H1 (cell line): ENCODE measurements around the gene ZNF691. TPM values are rescaled to one million over a fixed set of nuclear protein-coding genes. Genes with fewer than 3 reads are reported as not detected.

ENCODE experiments used
- CTCF ChIA-PET: fragments of 300-600 bp; sonication (Branson Sonifier 250); formaldehyde crosslinking; loops from one replicate; lab custom pipeline; 2021; ENCODE audit not compliant: partially characterized antibody; lab: Charles Lee
- POLR2A ChIA-PET: fragments of 300-600 bp; sonication (Branson Sonifier 250); formaldehyde crosslinking; loops from one replicate; lab custom pipeline; 2021; ENCODE audit warnings: inconsistent platforms; ENCODE audit not compliant: partially characterized antibody; lab: Charles Lee
- DNase-seq, 2 experiments: peaks; one replicate each; pipeline versions ENCODE4 v3.0.0 to v3.0.0-alpha.2; 2010 to 2022; ENCODE audit warnings: low spot score in 2 of 2, low read depth in 1 of 2, mixed read lengths in 1 of 2
- FAIRE-seq: peaks from 2 replicates; lab custom pipeline; 2011; peaks lifted over from hg19 to GRCh38; lab: Jason Lieb, UNC
- H2AFZ ChIP-seq: 2 replicates; pipeline ENCODE4 v1.8.1; 2012; ENCODE audit warnings: low read length, inconsistent platforms
- H2AK5ac ChIP-seq: 2 replicates; pipeline ENCODE4 v1.6.1; 2013; ENCODE audit warnings: low read depth, low read length
- H2BK120ac ChIP-seq: replicated peaks from 2 replicates; pipeline ENCODE3; 2013; ENCODE audit warnings: low read depth, low read length, inconsistent platforms
- H2BK12ac ChIP-seq: 2 replicates; pipeline ENCODE4 v1.6.1; 2013; ENCODE audit warnings: low read depth, low read length
- H2BK15ac ChIP-seq: 2 replicates; pipeline ENCODE4 v1.6.1; 2013; ENCODE audit warnings: low read length
- H2BK20ac ChIP-seq: 2 replicates; pipeline ENCODE4 v1.6.1; 2013; ENCODE audit warnings: low read length
- H2BK5ac ChIP-seq: 2 replicates; pipeline ENCODE4 v1.6.1; 2013; ENCODE audit warnings: low read depth, low read length
- H3K14ac ChIP-seq: 2 replicates; pipeline ENCODE4 v1.6.1; 2013; ENCODE audit warnings: inconsistent platforms; ENCODE audit not compliant: insufficient read length
- H3K18ac ChIP-seq: 2 replicates; pipeline ENCODE4 v1.6.1; 2013; ENCODE audit warnings: low read length; ENCODE audit errors: extremely low read depth
- H3K23ac ChIP-seq: 2 replicates; pipeline ENCODE4 v1.6.1; 2013; ENCODE audit warnings: inconsistent platforms; ENCODE audit not compliant: insufficient read length
- H3K23me2 ChIP-seq: 2 replicates; pipeline ENCODE4 v1.6.1; 2013; ENCODE audit warnings: low read depth, low read length
- H3K27ac ChIP-seq: 2 replicates; pipeline ENCODE4 v1.6.1; 2011; ENCODE audit warnings: low read depth, low read length, inconsistent platforms
- H3K27me3 ChIP-seq, 4 experiments: replicated peaks in 1 of 4; 1 replicate in 1 of 4; 2 replicates in 3 of 4; pipeline versions ENCODE4 v1.6.1 to v1.8.1; 2011 to 2013; ENCODE audit warnings: low read length in 3 of 4, mild to moderate bottlenecking in 3 of 4, inconsistent platforms in 2 of 4, mixed read lengths in 2 of 4, moderate library complexity in 1 of 4; ENCODE audit not compliant: control insufficient read depth in 3 of 4, insufficient read depth in 3 of 4; ENCODE audit errors: extremely low read depth in 1 of 4
- H3K36me3 ChIP-seq, 4 experiments: 2 replicates each; pipeline versions ENCODE4 v1.6.1 to v1.8.1; 2011 to 2013; ENCODE audit warnings: mild to moderate bottlenecking in 4 of 4, low read length in 3 of 4, moderate library complexity in 2 of 4, control low read depth in 1 of 4, inconsistent platforms in 1 of 4; ENCODE audit not compliant: insufficient read depth in 4 of 4, control insufficient read depth in 2 of 4
- H3K4ac ChIP-seq: replicated peaks from 2 replicates; pipeline ENCODE3; 2013; ENCODE audit warnings: low read length, low read depth, mixed read lengths, inconsistent platforms; ENCODE audit not compliant: insufficient read length
- H3K4me1 ChIP-seq, 4 experiments: replicated peaks in 1 of 4; 1 replicate in 1 of 4; 2 replicates in 3 of 4; pipeline versions ENCODE4 v1.6.1 to v1.8.1; 2011 to 2013; ENCODE audit warnings: low read length in 3 of 4, inconsistent platforms in 2 of 4, mixed read lengths in 1 of 4; ENCODE audit not compliant: insufficient read depth in 4 of 4, control insufficient read depth in 3 of 4
- H3K4me2 ChIP-seq, 2 experiments: 2 replicates each; pipeline versions ENCODE4 v1.6.1 to v1.8.1; 2011 to 2013; ENCODE audit warnings: low read depth in 2 of 2, low read length in 2 of 2, control low read depth in 1 of 2, inconsistent platforms in 1 of 2, mild to moderate bottlenecking in 1 of 2; ENCODE audit not compliant: insufficient read depth in 1 of 2
- H3K4me3 ChIP-seq, 4 experiments: fragments of 200-600, 300-600 bp in 1 of 4; sonication (generic), shearing (Covaris generic), sonication (Bioruptor Twin) in 1 of 4; 2 replicates each; pipeline versions ENCODE4 v1.5.1 to v1.8.1; 2011 to 2016; ENCODE audit warnings: low read length in 4 of 4, low read depth in 3 of 4, control low read depth in 2 of 4, inconsistent platforms in 2 of 4, mild to moderate bottlenecking in 2 of 4, mixed read lengths in 1 of 4, moderate library complexity in 1 of 4; ENCODE audit not compliant: insufficient read depth in 2 of 4; ENCODE audit errors: extremely low read depth in 1 of 4
- H3K56ac ChIP-seq: replicated peaks from 2 replicates; pipeline ENCODE3; 2013; ENCODE audit warnings: low read depth, mild to moderate bottlenecking, mixed read lengths, low read length, inconsistent platforms; ENCODE audit not compliant: insufficient read length
- H3K79me1 ChIP-seq: 2 replicates; pipeline ENCODE4 v1.6.1; 2013; ENCODE audit warnings: low read depth, low read length, control low read depth
- H3K79me2 ChIP-seq, 2 experiments: 2 replicates each; pipeline versions ENCODE4 v1.6.1 to v1.8.1; 2012 to 2013; ENCODE audit warnings: low read length in 2 of 2, mild to moderate bottlenecking in 2 of 2, inconsistent platforms in 1 of 2; ENCODE audit not compliant: insufficient read depth in 2 of 2, control insufficient read depth in 1 of 2
- H3K9ac ChIP-seq, 4 experiments: replicated peaks in 1 of 4; 1 replicate in 1 of 4; 2 replicates in 3 of 4; pipeline versions ENCODE4 v1.6.1 to v1.8.1; 2011 to 2013; ENCODE audit warnings: low read depth in 3 of 4, low read length in 3 of 4, control low read depth in 2 of 4, mild to moderate bottlenecking in 2 of 4, moderate library complexity in 2 of 4, inconsistent platforms in 1 of 4; ENCODE audit errors: extremely low read depth in 1 of 4
- H3K9me3 ChIP-seq, 2 experiments: 2 replicates each; pipeline versions ENCODE4 v1.6.1 to v1.8.1; 2012 to 2013; ENCODE audit warnings: mild to moderate bottlenecking in 2 of 2, moderate library complexity in 2 of 2, control low read depth in 1 of 2, inconsistent platforms in 1 of 2, low read depth in 1 of 2, low read length in 1 of 2, mixed read lengths in 1 of 2; ENCODE audit not compliant: insufficient read depth in 2 of 2
- H4K20me1 ChIP-seq, 2 experiments: replicated peaks in 1 of 2; 2 replicates each; pipeline versions ENCODE3 to v1.8.1; 2011 to 2013; ENCODE audit warnings: inconsistent platforms in 2 of 2, low read length in 2 of 2, mild to moderate bottlenecking in 1 of 2; ENCODE audit not compliant: insufficient read depth in 2 of 2, control insufficient read depth in 1 of 2
- H4K5ac ChIP-seq: 2 replicates; pipeline ENCODE4 v1.6.1; 2013; ENCODE audit warnings: low read length, low read depth, mixed read lengths, inconsistent platforms; ENCODE audit not compliant: insufficient read length
- H4K8ac ChIP-seq: 2 replicates; pipeline ENCODE4 v1.8.0; 2013; ENCODE audit warnings: mild to moderate bottlenecking, moderate library complexity, low read length, inconsistent platforms; ENCODE audit not compliant: insufficient read depth; ENCODE audit errors: extremely low read depth
- H4K91ac ChIP-seq: replicated peaks from 2 replicates; pipeline ENCODE3; 2013; ENCODE audit warnings: low read length, mixed read lengths, inconsistent platforms; ENCODE audit not compliant: insufficient read length
- ASH2L ChIP-seq: fragments of 200-600, 300-600 bp; sonication (generic); IDR thresholded peaks from one replicate; pipeline ENCODE4 v1.7.1; 2017; ENCODE audit warnings: low read length
- BRCA1 ChIP-seq: IDR thresholded peaks from 2 replicates; pipeline ENCODE4 v1.6.1; 2012; ENCODE audit warnings: low read depth, low read length, improper control_type of control experiment
- CEBPB ChIP-seq: IDR thresholded peaks from 2 replicates; pipeline ENCODE4 v1.6.1; 2012; ENCODE audit warnings: low read depth, low read length
- CHD1 ChIP-seq: IDR thresholded peaks from 2 replicates; pipeline ENCODE4 v1.6.1; 2012; ENCODE audit warnings: low read depth, low read length, improper control_type of control experiment
- HDAC6 ChIP-seq: IDR thresholded peaks from one replicate; pipeline ENCODE4 v1.7.1; 2012; ENCODE audit warnings: low read depth, mild to moderate bottlenecking, inconsistent platforms, low read length, moderate library complexity
- JUND ChIP-seq: IDR thresholded peaks from 2 replicates; pipeline ENCODE4 v1.6.1; 2011; ENCODE audit warnings: mild to moderate bottlenecking, improper control_type of control experiment, low read length
- NANOG ChIP-seq: IDR thresholded peaks from 2 replicates; pipeline ENCODE4 v1.6.1; 2011; ENCODE audit warnings: low read length, low read depth, mild to moderate bottlenecking, inconsistent platforms; ENCODE audit not compliant: insufficient read depth, poor library complexity, severe bottlenecking
- RFX5 ChIP-seq: IDR thresholded peaks from 2 replicates; pipeline ENCODE4 v1.6.1; 2011; ENCODE audit warnings: low read depth, low read length, improper control_type of control experiment, borderline replicate concordance
- SIN3A ChIP-seq, 2 experiments: IDR thresholded peaks in 1 of 2; conservative IDR thresholded peaks in 1 of 2; 2 replicates each; pipeline ENCODE4 v1.6.1; 2011 to 2012; ENCODE audit warnings: low read length in 2 of 2, improper control_type of control experiment in 1 of 2, low read depth in 1 of 2, mild to moderate bottlenecking in 1 of 2
- WGBS, 2 experiments: shearing (Covaris generic) in 1 of 2; methylation state at CpG; one replicate each; pipeline versions ENCODE4 v1.1.6 to v1.1.7; 2013 to 2015; ENCODE audit warnings: low lambda C conversion rate in 2 of 2, mixed read lengths in 2 of 2, inconsistent platforms in 1 of 2, low coverage in 1 of 2, missing lambda C conversion rate in 1 of 2; ENCODE audit not compliant: insufficient replicate concordance in 2 of 2, insufficient coverage in 1 of 2, insufficient read length in 1 of 2; ENCODE audit errors: extremely low coverage in 1 of 2, missing lambda C conversion rate in 1 of 2; 5-methylcytosine and 5-hydroxymethylcytosine counted together
- polyA plus RNA-seq, 7 experiments: library from polyadenylated mRNA; depleted of rRNA in 3 of 7; stranded (reverse) in 5 of 7; unstranded in 2 of 7; fragments of >200 nt in 5 of 7; fragments of 200-250 nt in 2 of 7; gene quantifications; 1 replicate in 5 of 7; 2 replicates in 1 of 7; 4 replicates in 1 of 7; pipeline versions ENCODE4 v1.2.1 to v1.2.3, GENCODE V29; 2011 to 2013; ENCODE audit warnings: missing spikeins in 2 of 7, mixed read lengths in 2 of 7
- total RNA-seq: library from RNA; stranded (reverse); fragmentation: NEBNext Ultra II Directional; extraction: Animal tissue kit (Norgen Biotek cat#: 25700); gene quantifications from 2 replicates; pipeline ENCODE4 v1.2.1, GENCODE V29; 2021

ZNF691 gene
- total and polyA plus RNA-seq, 2 of the 8 experiments (the other 6 are each of a cell fraction or from before 2014, with no cell fraction given) = 19.5 TPM

DNA sequence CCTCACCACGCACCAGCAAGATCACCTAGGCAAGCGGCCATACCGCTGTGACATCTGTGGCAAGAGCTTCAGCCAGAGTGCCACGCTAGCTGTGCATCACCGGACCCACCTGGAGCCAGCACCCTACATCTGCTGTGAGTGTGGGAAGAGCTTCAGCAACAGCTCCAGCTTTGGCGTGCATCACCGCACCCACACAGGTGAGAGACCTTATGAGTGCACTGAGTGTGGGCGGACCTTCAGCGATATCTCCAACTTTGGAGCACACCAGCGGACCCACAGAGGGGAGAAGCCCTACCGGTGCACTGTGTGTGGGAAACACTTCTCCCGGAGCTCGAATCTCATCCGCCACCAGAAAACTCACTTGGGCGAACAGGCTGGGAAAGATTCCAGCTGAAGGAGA is 5.0 kb downstream of the ZNF691 start:
- Histone ChIP-seq H3K4ac (no peak overlapping the region), H4K20me1 (peaks cover 0 to 9% of the 10 kb centered on the region in 2 experiments), H3K23me2 (peaks cover 11% of the 10 kb centered on the region), H2BK15ac (no peak overlapping the region), H3K79me2 (peaks cover 11 to 22% of the 10 kb centered on the region in 2 experiments; a peak in 3 of 4 replicates), H3K9me3 (peaks cover 0 to 8% of the 10 kb centered on the region in 2 experiments; a peak in 2 of 4 replicates), H3K18ac (no peak overlapping the region), H3K36me3 (peaks cover 10 to 37% (median 24%) of the 10 kb centered on the region in 4 experiments; a peak in 6 of 8 replicates), H4K8ac (no peak overlapping the region), H2AK5ac (no peak overlapping the region), H3K56ac (no peak overlapping the region), H3K9ac (no peak overlapping the region), H4K5ac (no peak overlapping the region), H2BK5ac (no peak overlapping the region), H4K91ac (no peak overlapping the region), H2BK120ac (no peak overlapping the region), H3K4me2 (no peak overlapping the region), H3K4me3 (no peak overlapping the region), H3K14ac (no peak overlapping the region), H3K4me1 (peaks cover 2 to 9% (median 5%) of the 10 kb centered on the region in 4 experiments; a peak in 6 of 7 replicates), H3K79me1 (peaks cover 10% of the 10 kb centered on the region), H3K27ac (no peak overlapping the region), H3K27me3 (no peaks in the 10 kb centered on the region), H2BK20ac (no peak overlapping the region), H2BK12ac (no peak overlapping the region), H2AFZ (no peak overlapping the region), H3K23ac (no peak overlapping the region)
- TF ChIP-seq NANOG = no peak
- no peak for TF ChIP-seq ASH2L
- TF ChIP-seq CEBPB = no peak
- TF ChIP-seq HDAC6 = no peak
- no peak for TF ChIP-seq CHD1
- TF ChIP-seq BRCA1 = no peak
- no peak for TF ChIP-seq SIN3A (conservative IDR thresholded peaks at IDR 0.05 in 1 of 2, IDR thresholded peaks at IDR 0.05 in 1 of 2; ENCODE audit: low read depth in 1 of 2, low read length in 2 of 2)
- TF ChIP-seq RFX5 = no peak
- TF ChIP-seq JUND = no peak
- DNase-seq (no peak), FAIRE-seq (no peak)
- ChIA-PET POLR2A (interaction anchor here (1.0 to 1.6 kb wide), 4 partner anchors 10 to 699 kb away, joined by 3 read pairs; no protein-coding TSS in a partner anchor), CTCF (interaction anchor here (1.0 to 1.3 kb wide), 4 partner anchors 11 to 71 kb away, joined by 3 to 4 read pairs (median 4); no protein-coding TSS in a partner anchor)
- 94% methylated on average over 13 of the region's 15 CpGs; no CpG with 5 or more reads in 1 of the 2 experiments for WGBS, 2 experiments
